NOMO-1 treated with dmso at 0.1 percent for 144 hours (cell line): ENCODE measurements around the gene TLCD3A.
"Not testable (repeated sequence)": the region's sequence is repeated elsewhere in the genome, so short reads cannot be mapped to it uniquely, and the experiment has no call there.

Experiments
- DNase-seq: peaks from one replicate; lab custom pipeline; 2025; ENCODE audit not compliant: unreplicated experiment; lab: John Stamatoyannopoulos, UW

Gene TLCD3A

DNA sequence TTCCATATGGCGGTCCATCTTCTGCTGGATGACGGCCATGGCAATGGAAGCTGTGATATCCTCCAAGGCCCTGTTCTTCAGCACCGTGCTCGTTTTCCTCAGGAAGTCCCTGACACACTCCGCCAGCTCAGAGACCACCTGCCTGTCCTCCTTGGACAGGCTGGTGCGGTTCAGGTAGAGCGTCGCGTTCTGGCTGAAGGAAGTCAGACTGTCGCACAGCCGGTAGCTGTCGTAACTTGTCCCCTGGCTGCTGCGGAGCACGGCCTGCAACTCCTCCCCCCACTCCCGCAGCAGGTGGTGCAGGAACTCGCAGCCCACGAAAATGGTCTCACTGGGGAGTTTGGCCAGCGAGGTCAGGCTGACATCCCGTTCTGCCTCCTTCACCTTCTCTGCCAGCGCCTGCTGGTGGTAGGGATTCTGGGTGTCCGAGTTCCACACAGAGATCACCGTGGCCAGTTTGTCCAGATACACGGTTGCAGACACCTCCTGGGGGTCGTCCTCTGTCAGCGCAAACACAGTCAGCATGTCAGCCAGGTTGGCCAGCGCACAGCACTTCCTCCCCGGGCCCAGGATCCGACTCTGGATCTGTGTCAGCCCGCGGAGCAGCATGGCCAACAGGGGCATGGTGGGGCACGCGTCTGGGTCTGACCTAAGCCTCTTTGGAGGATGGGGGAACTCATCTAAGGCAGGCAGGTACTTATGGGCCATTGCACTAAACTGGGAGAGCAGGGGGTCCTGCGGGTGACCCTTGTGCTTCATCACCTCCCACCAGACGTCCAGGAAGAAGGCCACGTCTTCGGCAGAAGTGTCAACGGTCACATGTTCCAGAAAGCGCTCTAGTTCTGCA, 14.6 kb downstream of the TLCD3A start:
- no peak for DNase-seq

- not testable (repeated sequence) for DNase-seq
Measured at GRCh38 chr17:748604-749003, 16.2 kb downstream of the TLCD3A start.

DNA sequence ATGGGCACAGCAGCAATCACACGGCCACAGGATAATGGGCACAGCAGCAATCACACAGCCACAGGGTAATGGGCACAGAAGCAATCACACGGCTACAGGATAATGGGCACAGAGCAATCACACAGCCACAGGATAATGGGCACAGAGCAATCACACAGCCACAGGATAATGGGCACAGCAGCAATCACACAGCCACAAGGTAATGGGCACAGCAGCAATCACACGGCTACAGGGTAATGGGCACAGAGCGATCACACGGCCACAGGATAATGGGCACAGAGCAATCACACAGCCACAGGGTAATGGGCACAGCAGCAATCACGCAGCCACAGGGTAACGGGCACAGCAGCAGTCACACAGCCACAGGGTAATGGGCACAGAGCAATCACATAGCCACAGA, 17.0 kb downstream of the TLCD3A start:
- not testable (repeated sequence) for DNase-seq

DNA sequence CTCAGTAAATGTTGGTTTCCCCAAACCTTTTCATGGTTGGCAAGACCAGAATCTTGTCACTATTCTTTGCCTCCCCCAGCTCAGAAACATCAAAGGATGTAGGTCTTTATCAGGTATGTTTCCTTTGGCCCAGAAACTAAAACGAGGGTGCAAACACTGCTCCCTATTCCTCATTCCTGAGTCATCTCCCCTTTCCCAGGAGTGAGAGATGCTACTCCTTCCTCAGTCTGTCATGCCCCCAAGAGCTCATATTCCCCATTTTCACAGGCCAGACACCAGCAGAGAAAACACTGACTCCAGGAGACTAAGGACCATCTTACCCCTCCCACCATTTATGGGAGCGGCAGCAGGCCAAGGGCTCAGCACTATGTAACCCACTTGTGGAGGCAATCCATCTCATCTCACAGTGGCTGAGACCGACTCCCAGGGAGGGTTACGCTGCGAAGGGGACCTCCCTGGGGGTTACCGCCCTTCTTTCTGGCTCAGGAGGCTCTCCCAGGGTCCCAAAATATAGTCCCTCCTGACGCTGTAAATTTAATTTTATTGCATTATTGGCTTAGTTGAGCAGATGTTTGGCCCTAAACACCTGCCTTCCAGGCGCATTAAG, 18.1 kb downstream of the TLCD3A start:
- DNase-seq: no peak

DNA sequence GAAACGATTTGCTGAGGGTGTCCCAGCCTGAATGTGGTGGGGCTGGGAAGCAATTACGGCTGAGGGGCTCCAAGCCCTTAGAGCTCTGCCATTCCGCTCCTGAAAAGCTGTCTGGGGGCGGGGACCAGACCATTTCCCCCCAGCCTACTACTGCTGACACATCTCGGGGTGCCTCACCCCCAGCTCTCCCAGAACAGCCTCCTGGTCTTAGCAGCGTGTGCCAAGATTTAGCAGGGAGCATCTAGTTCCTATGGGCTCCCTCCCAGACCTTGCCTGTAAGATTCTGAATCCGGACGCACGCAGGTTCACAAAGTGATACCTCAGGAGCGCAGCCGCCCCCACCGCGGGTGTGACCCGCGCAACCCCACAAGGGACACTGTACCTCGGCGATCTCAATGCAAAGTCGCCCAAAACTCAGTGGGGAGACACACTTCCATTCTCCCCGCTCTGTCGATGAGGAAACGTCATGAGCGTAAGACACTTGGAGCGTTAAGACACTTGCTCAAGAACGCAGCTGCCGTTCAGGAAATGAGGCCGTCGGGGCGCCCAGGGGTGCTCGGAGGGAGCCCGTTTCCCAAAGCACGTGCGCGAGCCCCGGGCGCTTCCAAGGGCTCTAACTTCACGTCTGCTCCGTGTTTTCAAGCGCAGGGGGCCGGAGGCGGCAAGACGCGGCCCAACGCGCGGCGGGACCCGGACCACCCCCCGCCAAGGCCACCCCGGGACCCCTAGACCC, 19.0 kb downstream of the TLCD3A start:
- DNase-seq: peak; percentile 32

- DNase-seq: peak; percentile 82
Measured at GRCh38 chr17:752002-752619, 19.7 kb downstream of the TLCD3A start, which contains the start of gene GEMIN4. Gene GEMIN4, minus strand, starts transcription at chr17:752264. Its CDS starts 122 bp downstream, at chr17:752142.

DNA sequence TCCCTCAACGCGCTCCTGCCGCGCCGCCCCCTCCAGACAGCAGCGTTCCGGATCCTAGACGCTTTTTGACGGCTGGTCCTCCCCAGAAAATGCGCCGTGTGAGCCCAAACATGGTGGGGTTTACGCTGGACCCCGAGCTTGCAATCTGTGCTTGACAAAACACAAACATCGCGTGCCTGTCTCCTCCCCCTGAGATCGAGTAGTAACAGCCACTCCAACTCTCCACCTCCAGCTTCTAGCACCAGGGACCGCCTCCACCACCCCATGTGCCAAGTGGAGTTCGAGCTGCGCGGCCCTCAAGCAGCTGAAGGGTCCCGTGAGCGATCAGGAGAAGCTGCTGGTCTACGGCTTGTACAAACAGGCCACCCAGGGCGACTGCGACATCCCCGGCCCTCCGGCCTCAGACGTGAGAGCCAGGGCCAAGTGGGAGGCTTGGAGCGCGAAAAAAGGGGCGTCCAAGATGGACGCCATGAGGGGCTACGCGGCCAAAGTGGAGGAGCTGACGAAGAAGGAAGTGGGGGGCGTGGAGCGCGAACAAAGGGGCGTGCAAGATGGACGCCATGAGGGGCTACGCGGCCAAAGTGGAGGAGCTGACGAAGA, 20.3 kb downstream of the TLCD3A start:
- no peak for DNase-seq

DNA sequence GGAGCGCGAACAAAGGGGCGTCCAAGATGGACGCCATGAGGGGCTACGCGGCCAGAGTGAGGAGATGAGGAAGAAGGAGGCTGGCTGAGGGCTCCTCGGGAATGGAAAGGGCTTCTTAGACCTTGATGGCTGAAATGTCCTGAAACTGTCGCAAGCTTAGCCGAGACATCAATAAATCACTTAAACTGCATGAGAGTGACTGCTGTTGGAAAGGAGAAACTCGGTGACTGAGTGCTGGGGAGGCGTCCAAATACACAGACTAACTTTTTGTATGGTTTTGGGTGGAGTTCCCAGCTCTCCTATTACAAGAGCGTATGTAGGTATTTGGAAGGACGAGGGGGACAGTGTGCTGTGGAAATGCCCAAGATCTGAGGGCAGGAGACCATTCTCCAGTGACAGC, 21.0 kb downstream of the TLCD3A start:
- no peak for DNase-seq

- DNase-seq: not testable (repeated sequence)
Measured at GRCh38 chr17:755319-755961, 23.0 kb downstream of the TLCD3A start.

GRCh38 chr17:756010-756567, 23.7 kb downstream of the TLCD3A start:
- not testable (repeated sequence) for DNase-seq

- no peak for DNase-seq
Measured at GRCh38 chr17:759964-760363, 27.6 kb downstream of the TLCD3A start.

- DNase-seq: no peak
Measured at GRCh38 chr17:760371-760770, 28.0 kb downstream of the TLCD3A start.

DNA sequence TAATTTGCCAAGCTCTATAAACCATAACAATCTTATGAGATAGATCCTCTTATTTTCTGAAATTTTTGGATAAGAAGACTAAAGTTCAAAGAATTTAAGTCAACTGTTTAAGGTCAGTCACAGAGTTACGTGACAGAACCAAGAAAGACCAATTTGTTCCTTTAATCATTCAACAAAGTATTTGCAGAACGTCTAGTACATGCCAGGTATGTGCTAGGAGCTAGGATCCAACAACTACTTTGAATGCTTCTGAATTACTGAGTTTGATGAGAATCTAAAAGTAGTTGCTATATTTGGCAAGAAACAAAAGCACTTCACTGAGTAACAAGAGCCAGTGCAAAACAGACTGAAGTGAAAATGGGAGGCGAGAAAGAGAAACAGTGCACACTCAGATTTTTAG, 34.7 kb downstream of the TLCD3A start:
- DNase-seq: no peak

DNA sequence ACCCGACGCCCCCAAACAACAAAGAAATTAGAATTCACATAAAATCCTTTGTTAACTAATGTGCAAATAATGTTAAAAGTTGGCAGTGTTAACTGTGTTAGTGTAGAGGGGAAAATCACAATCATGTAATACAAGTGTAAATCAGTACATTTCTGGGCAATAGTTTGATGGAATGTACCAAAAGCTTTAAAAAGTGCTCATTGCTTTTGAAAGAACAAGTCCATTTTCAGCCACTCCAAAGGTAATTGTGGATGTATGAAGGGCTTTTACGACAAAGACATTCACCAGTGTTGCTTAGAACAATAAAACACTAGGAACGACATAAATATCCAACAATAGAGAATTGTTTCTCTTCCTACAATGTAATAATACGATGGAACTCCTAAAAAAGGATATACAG, 40.6 kb downstream of the TLCD3A start:
- DNase-seq: no peak

- no peak for DNase-seq
Measured at GRCh38 chr17:773467-774312, 41.3 kb downstream of the TLCD3A start.

GRCh38 chr17:774313-774584, 41.9 kb downstream of the TLCD3A start:
- DNase-seq: no peak

DNA sequence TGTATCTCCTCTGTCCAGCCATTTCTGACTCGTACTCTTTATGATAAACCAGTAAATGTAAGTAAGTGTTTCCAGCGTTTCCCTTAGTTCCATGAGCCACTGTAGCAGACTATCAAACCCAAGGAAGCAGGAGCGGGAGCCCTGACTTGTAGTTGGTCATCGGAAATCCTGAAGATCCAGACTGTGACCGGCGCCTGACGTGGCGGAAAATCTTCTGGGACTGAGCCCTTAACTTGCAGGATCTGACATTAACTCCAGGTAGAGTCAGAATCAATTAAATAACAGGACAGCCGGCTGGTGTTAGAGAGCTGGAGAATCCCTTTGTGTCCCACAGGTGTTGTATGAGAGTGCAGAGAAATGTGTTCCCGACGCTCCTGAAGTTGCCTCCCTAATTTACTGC, 45.7 kb downstream of the TLCD3A start:
- no peak for DNase-seq

DNA sequence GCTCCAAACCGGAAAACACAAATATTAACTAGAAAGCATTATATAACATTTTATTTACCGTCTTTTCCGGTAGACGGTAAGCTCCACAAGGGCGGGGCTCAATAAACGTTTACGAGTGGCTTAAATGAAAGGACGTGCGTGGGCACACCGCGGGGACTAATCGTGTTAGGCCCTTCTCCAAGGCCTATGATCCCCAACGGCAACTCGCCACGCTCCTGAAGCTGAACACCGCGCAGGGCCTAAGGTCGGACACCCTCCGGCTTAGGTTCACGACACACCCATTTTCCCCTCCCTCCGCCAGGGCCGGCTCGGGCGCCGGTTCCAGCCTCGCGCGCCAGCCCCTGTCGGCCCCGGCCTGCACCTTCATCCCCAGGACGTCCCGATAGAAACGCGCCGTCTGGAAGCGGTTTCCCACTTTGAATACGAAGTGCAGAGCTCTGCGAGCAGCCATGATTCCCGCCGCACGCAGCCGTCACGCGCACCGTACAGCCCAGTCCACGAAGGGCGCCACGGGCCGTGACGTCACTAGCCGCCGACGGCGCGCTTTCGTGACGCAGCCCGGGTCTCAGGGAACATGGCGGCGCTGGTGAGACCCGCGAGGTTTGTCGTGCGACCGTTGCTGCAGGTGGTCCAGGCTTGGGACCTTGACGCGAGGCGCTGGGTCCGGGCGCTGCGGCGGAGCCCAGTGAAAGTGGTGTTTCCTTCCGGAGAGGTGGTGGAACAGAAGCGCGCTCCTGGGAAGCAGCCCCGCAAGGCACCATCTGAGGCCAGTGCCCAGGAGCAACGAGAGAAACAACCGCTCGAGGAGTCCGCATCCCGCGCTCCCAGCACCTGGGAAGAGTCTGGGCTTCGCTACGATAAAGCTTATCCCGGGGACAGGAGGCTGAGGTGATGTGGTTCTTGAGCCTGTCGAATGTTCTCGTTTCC, 49.7 kb downstream of the TLCD3A start, which contains the start of the genes GLOD4 and MRM3:
Gene GLOD4, minus strand, starts transcription at position 476 of the 927 bp plus-strand sequence. Its CDS starts 25 bp downstream, at position 451.
Gene MRM3, plus strand, starts transcription at position 549 of the 927 bp plus-strand sequence. Its CDS starts 26 bp downstream, at position 575.
- peak; percentile 54 for DNase-seq
